HepG2 (cell line): ENCODE measurements around the gene TSPAN15. TPM values are rescaled to one million over a fixed set of nuclear protein-coding genes. Genes with fewer than 3 reads are reported as not detected.

Experiments used
- ATAC-seq: fragments of 200-7000 bp; cut with Tn5 transposase; 3 replicates; pipeline ENCODE4 v1.9.1; 2020; ENCODE audit warnings: mild to moderate bottlenecking, moderate library complexity
- BruUV-seq: library from RNA; stranded (reverse); fragments of 400-500 nt; replicated peaks from 2 replicates; lab custom pipeline; 2021; lab: Mats Ljungman, UMichigan
- CTCF ChIA-PET: fragments of 300-600 bp; formaldehyde crosslinking; extraction: SDS; loops from one replicate; lab custom pipeline; 2021; ENCODE audit warnings: low total read pairs, inconsistent platforms, low intra/inter-chr PET ratio; lab: Yijun Ruan, JAX
- POLR2A ChIA-PET: fragments of 350-600 bp; sonication (Branson Sonifier 250); formaldehyde crosslinking; loops from one replicate; lab custom pipeline; 2020; ENCODE audit warnings: antibody characterized with exemption, inconsistent platforms; lab: Yijun Ruan, JAX
- DNase-seq: peaks from one replicate; pipeline ENCODE4 v3.0.0-alpha.2; 2015; ENCODE audit warnings: low spot score
- FAIRE-seq: peaks from 3 replicates; lab custom pipeline; 2011; peaks lifted over from hg19 to GRCh38; lab: Jason Lieb, UNC
- H2AFZ ChIP-seq: one replicate; pipeline ENCODE4 v1.6.1; 2011; ENCODE audit warnings: low read length, inconsistent platforms
- H3K27ac ChIP-seq: fragments of 300-600 bp; 3 replicates; pipeline ENCODE4 v1.8.0; 2011; ENCODE audit warnings: mixed run types, mild to moderate bottlenecking, mixed read lengths, low read length, inconsistent platforms; ENCODE audit not compliant: insufficient read depth; ENCODE audit errors: extremely low read length
- H3K27me3 ChIP-seq, 2 experiments: fragments of 200-600 bp in 1 of 2; 2 replicates in 1 of 2; 3 replicates in 1 of 2; pipeline versions ENCODE4 v1.6.0 to v1.8.0; 2011; ENCODE audit warnings: low read length in 2 of 2, mild to moderate bottlenecking in 2 of 2, moderate library complexity in 2 of 2, inconsistent platforms in 1 of 2; ENCODE audit not compliant: insufficient read depth in 2 of 2, control insufficient read depth in 1 of 2
- H3K36me3 ChIP-seq, 2 experiments: fragments of 200-600 bp in 1 of 2; replicated peaks in 1 of 2; 2 replicates in 1 of 2; 3 replicates in 1 of 2; pipeline versions ENCODE4 v1.5.1 to v1.8.0; 2011; ENCODE audit warnings: low read length in 2 of 2, inconsistent platforms in 1 of 2; ENCODE audit not compliant: insufficient read depth in 2 of 2, control insufficient read depth in 1 of 2
- H3K4me1 ChIP-seq: 2 replicates; pipeline ENCODE4 v1.5.1; 2012; ENCODE audit warnings: low read length, inconsistent platforms; ENCODE audit not compliant: insufficient read depth
- H3K4me2 ChIP-seq: 2 replicates; pipeline ENCODE4 v1.6.0; 2011; ENCODE audit warnings: low read depth, low read length, inconsistent platforms
- H3K4me3 ChIP-seq, 3 experiments: fragments of 200-600 bp in 1 of 3; sonication (generic), shearing (Covaris generic) in 1 of 3; replicated peaks in 1 of 3; 2 replicates each; pipeline ENCODE4 v1.5.1; 2011 to 2016; ENCODE audit warnings: low read length in 3 of 3, inconsistent platforms in 2 of 3, low read depth in 2 of 3, mild to moderate bottlenecking in 2 of 3, control low read depth in 1 of 3, mixed read lengths in 1 of 3; ENCODE audit not compliant: insufficient read depth in 1 of 3
- H3K79me2 ChIP-seq: one replicate; pipeline ENCODE4 v1.6.1; 2011; ENCODE audit warnings: low read length, inconsistent platforms; ENCODE audit not compliant: insufficient read depth
- H3K9ac ChIP-seq: 2 replicates; pipeline ENCODE4 v1.6.0; 2011; ENCODE audit warnings: mild to moderate bottlenecking, low read depth, low read length, inconsistent platforms; ENCODE audit not compliant: insufficient read depth
- H3K9me3 ChIP-seq: 2 replicates; pipeline ENCODE4 v1.5.1; 2012; ENCODE audit warnings: mild to moderate bottlenecking, low read length
- H4K20me1 ChIP-seq: 2 replicates; pipeline ENCODE4 v1.6.0; 2011; ENCODE audit warnings: inconsistent platforms, mild to moderate bottlenecking, low read length, moderate library complexity; ENCODE audit not compliant: insufficient read depth
- CCAR2 ChIP-seq: fragments of 200-400 bp; formaldehyde crosslinking; optimal IDR thresholded peaks from 2 replicates; pipeline ENCODE3; 2018; ENCODE audit warnings: low read depth, mild to moderate bottlenecking, low read length, moderate library complexity
- CHD2 ChIP-seq: IDR thresholded peaks from 2 replicates; pipeline ENCODE4 v1.6.1; 2011; ENCODE audit warnings: low read depth, low read length, improper control_type of control experiment
- HNF4A ChIP-seq: sonication (generic); formaldehyde crosslinking; IDR thresholded peaks from 2 replicates; pipeline ENCODE4 v1.4.0; 2020; ENCODE audit warnings: missing genetic modification reagents
- NFKBIZ ChIP-seq: IDR thresholded peaks from 2 replicates; pipeline ENCODE4 v1.6.1; 2018; ENCODE audit warnings: missing genetic modification reagents, missing compliant biosample characterization
- RBFOX2 ChIP-seq: fragments of 200-400 bp; formaldehyde crosslinking; IDR thresholded peaks from 2 replicates; pipeline ENCODE4 v1.6.1; 2017; ENCODE audit warnings: low read depth, mild to moderate bottlenecking, low read length
- RFXANK ChIP-seq: IDR thresholded peaks from 2 replicates; pipeline ENCODE4 v1.6.1; 2016
- SIN3B ChIP-seq: fragments of 150-350 bp; IDR thresholded peaks from 2 replicates; pipeline ENCODE4 v1.6.1; 2014; ENCODE audit warnings: low read length
- SRY ChIP-seq: sonication (generic); formaldehyde crosslinking; IDR thresholded peaks from 2 replicates; pipeline ENCODE4 v1.8.0; 2022; ENCODE audit warnings: mild to moderate bottlenecking, missing genetic modification reagents
- WIZ ChIP-seq: sonication (generic); formaldehyde crosslinking; IDR thresholded peaks from 2 replicates; pipeline ENCODE4 v1.5.1; 2020; ENCODE audit warnings: mild to moderate bottlenecking, missing genetic modification reagents
- ZMYM2 ChIP-seq: sonication (generic); formaldehyde crosslinking; IDR thresholded peaks from 2 replicates; pipeline ENCODE4 v1.8.0; 2022; ENCODE audit warnings: mild to moderate bottlenecking, missing genetic modification reagents
- ZNF235 ChIP-seq: sonication (generic); formaldehyde crosslinking; IDR thresholded peaks from 2 replicates; pipeline ENCODE4 v1.8.1; 2023; ENCODE audit warnings: mild to moderate bottlenecking, missing genetic modification reagents, borderline replicate concordance
- ZNF510 ChIP-seq: sonication (generic); formaldehyde crosslinking; IDR thresholded peaks from 2 replicates; pipeline ENCODE4 v1.4.0; 2020; ENCODE audit warnings: low read depth, mild to moderate bottlenecking, missing genetic modification reagents
- ZNF567 ChIP-seq: sonication (generic); formaldehyde crosslinking; IDR thresholded peaks from 2 replicates; pipeline ENCODE4 v1.8.1; 2023; ENCODE audit warnings: mild to moderate bottlenecking, missing genetic modification reagents, borderline replicate concordance
- ZNF607 ChIP-seq: sonication (generic); formaldehyde crosslinking; IDR thresholded peaks from 2 replicates; pipeline ENCODE4 v1.5.1; 2020; ENCODE audit warnings: missing genetic modification reagents, mild to moderate bottlenecking, borderline replicate concordance
- ZNF775 ChIP-seq: sonication (generic); formaldehyde crosslinking; IDR thresholded peaks from 2 replicates; pipeline ENCODE4 v1.4.0; 2020; ENCODE audit warnings: missing genetic modification reagents, mild to moderate bottlenecking, moderate library complexity, borderline replicate concordance
- ZNF850 ChIP-seq: sonication (generic); formaldehyde crosslinking; conservative IDR thresholded peaks from 2 replicates; pipeline ENCODE4 v1.9.0; 2021; ENCODE audit warnings: mild to moderate bottlenecking, missing genetic modification reagents
- WGBS: methylation state at CpG from one replicate; pipeline ENCODE4 v1.1.6; 2017; ENCODE audit warnings: low lambda C conversion rate; 5-methylcytosine and 5-hydroxymethylcytosine counted together
- in situ Hi-C: cut with HindIII; loops from 2 replicates; pipeline ENCODE4 v1.10.0; 2017; ENCODE audit warnings: low pct_unique_long_range_greater_than_20kb; ENCODE audit not compliant: extremely low pct_ligation_motif_present
- intact Hi-C: fragments of 100-400 bp; cut with micrococcal nuclease; formaldehyde crosslinking; loops from one replicate; pipeline ENCODE4 v1.10.0; 2022; ENCODE audit not compliant: unreplicated experiment
- polyA plus RNA-seq, 8 experiments: library from polyadenylated mRNA; depleted of rRNA in 3 of 8; stranded (reverse) in 7 of 8; unstranded in 1 of 8; fragments of >200 nt; fragmentation: Illumina TruSeq in 4 of 8; extraction: Trizol in 4 of 8; gene quantifications; 2 replicates each; pipeline versions ENCODE4 v1.2.1 to v1.2.3, GENCODE V29; 2011 to 2016; ENCODE audit warnings: low read depth in 4 of 8, missing spikeins in 1 of 8, mixed read lengths in 1 of 8; ENCODE audit not compliant: insufficient read depth in 1 of 8
- total RNA-seq, 5 experiments: library from RNA; depleted of rRNA; stranded (reverse); fragments of >200 nt; fragmentation: Illumina TruSeq; extraction: Trizol; gene quantifications; 2 replicates each; pipeline ENCODE4 v1.2.3, GENCODE V29; 2016; ENCODE audit warnings: low read depth in 1 of 5
- TF ChIP-seq, protein P1 (sequence below): sonication (generic); formaldehyde crosslinking; IDR thresholded peaks from 2 replicates; pipeline ENCODE4 v1.4.0; 2020; ENCODE audit warnings: mild to moderate bottlenecking, missing genetic modification reagents
- TF ChIP-seq, protein P2 (sequence below): sonication (generic); formaldehyde crosslinking; conservative IDR thresholded peaks from 2 replicates; pipeline ENCODE4 v1.8.0; 2022; ENCODE audit warnings: low read depth, missing genetic modification reagents
- TF ChIP-seq, protein P3 (sequence below): sonication (generic); formaldehyde crosslinking; IDR thresholded peaks from 2 replicates; pipeline ENCODE4 v1.4.0; 2020; ENCODE audit warnings: missing genetic modification reagents

The TSPAN15 gene
- total and polyA plus RNA-seq, 2 of the 13 experiments (the other 11 are each of a cell fraction or from before 2014, with no cell fraction given) = 0.27 to 3.2 TPM

DNA sequence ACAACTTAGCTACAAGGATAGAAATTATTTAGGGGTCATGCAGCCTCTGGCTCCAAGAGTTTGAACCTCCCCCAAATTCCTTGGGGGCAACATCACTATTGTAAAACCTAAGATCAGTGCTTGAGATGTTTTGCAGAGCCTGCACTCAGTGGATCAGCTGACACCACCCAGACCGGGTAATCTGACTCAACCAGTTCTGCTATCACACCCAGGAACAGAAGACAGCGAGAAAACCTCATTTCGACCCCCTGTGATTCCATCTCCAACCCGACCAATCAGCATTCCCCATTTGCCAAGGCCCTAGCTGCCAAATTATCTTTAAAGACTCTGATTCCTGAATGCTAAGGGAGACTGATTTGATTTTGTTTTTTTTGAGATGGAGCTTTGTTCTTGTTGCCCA lies 39.8 kb upstream of the TSPAN15 start:
- H3K79me2 ChIP-seq = no peaks in the 10 kb centered on the region
- TF ChIP-seq ZNF850 (CRISPR knock-in tag) (no peak), HNF4A (CRISPR knock-in tag) (no peak), ZNF775 (CRISPR knock-in tag) (no peak), CCAR2 (no peak), SRY (CRISPR knock-in tag) (no peak), ZMYM2 (no peak), SIN3B (no peak), WIZ (CRISPR knock-in tag) (no peak), ZNF235 (CRISPR knock-in tag) (no peak), ZNF567 (CRISPR knock-in tag) (no peak), NFKBIZ (no peak), RBFOX2 (no peak), ZNF607 (no peak), RFXANK (no peak), CHD2 (no peak), ZNF510 (no peak)
- TF ChIP-seq, protein P1, sequence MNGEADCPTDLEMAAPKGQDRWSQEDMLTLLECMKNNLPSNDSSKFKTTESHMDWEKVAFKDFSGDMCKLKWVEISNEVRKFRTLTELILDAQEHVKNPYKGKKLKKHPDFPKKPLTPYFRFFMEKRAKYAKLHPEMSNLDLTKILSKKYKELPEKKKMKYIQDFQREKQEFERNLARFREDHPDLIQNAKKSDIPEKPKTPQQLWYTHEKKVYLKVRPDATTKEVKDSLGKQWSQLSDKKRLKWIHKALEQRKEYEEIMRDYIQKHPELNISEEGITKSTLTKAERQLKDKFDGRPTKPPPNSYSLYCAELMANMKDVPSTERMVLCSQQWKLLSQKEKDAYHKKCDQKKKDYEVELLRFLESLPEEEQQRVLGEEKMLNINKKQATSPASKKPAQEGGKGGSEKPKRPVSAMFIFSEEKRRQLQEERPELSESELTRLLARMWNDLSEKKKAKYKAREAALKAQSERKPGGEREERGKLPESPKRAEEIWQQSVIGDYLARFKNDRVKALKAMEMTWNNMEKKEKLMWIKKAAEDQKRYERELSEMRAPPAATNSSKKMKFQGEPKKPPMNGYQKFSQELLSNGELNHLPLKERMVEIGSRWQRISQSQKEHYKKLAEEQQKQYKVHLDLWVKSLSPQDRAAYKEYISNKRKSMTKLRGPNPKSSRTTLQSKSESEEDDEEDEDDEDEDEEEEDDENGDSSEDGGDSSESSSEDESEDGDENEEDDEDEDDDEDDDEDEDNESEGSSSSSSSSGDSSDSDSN = no peak
- TF ChIP-seq, protein P2, sequence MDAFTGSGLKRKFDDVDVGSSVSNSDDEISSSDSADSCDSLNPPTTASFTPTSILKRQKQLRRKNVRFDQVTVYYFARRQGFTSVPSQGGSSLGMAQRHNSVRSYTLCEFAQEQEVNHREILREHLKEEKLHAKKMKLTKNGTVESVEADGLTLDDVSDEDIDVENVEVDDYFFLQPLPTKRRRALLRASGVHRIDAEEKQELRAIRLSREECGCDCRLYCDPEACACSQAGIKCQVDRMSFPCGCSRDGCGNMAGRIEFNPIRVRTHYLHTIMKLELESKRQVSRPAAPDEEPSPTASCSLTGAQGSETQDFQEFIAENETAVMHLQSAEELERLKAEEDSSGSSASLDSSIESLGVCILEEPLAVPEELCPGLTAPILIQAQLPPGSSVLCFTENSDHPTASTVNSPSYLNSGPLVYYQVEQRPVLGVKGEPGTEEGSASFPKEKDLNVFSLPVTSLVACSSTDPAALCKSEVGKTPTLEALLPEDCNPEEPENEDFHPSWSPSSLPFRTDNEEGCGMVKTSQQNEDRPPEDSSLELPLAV = no peak
- TF ChIP-seq, protein P3, sequence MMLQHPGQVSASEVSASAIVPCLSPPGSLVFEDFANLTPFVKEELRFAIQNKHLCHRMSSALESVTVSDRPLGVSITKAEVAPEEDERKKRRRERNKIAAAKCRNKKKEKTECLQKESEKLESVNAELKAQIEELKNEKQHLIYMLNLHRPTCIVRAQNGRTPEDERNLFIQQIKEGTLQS (CRISPR knock-in tag) = no peak
- H3K9me3 ChIP-seq = no peaks in the 10 kb centered on the region
- no peak for FAIRE-seq
- H3K4me1 ChIP-seq = peaks cover 15% of the 10 kb centered on the region
- DNase-seq = no peak
- ATAC-seq = no peak
- no peaks in the 10 kb centered on the region for H3K27me3 ChIP-seq
- in situ Hi-C loops = no loop called here
- CTCF ChIA-PET = no interaction called here
- H3K36me3 ChIP-seq = no peaks in the 10 kb centered on the region
- WGBS = 0% methylated on average over 4 of the region's 4 CpGs
- no peak overlapping the region for H2AFZ ChIP-seq
- no peaks in the 10 kb centered on the region for H4K20me1 ChIP-seq
- no peak overlapping the region for H3K9ac ChIP-seq
- no peak overlapping the region for H3K27ac ChIP-seq
- BruUV-seq = no TSS peak
- POLR2A ChIA-PET = no interaction called here
- intact Hi-C loops = no loop called here
- no peak overlapping the region for H3K4me2 ChIP-seq
- H3K4me3 ChIP-seq = no peak overlapping the region
